HepG2 (cell line): ENCODE measurements around the gene C20orf204. TPM values are rescaled to one million over a fixed set of nuclear protein-coding genes. Genes with fewer than 3 reads are reported as not detected.

ENCODE experiments used
- AHR ChIP-seq: IDR thresholded peaks from 2 replicates; pipeline ENCODE4 v1.6.1; 2018; ENCODE audit warnings: missing genetic modification reagents, missing compliant biosample characterization
- ATF1 ChIP-seq: IDR thresholded peaks from 2 replicates; pipeline ENCODE4 v1.6.1; 2016; ENCODE audit warnings: mild to moderate bottlenecking, control low read depth
- ATF4 ChIP-seq, 2 experiments: fragments of 450-650 bp in 1 of 2; sonication (generic) in 1 of 2; formaldehyde crosslinking; IDR thresholded peaks; 2 replicates each; pipeline versions ENCODE4 v1.5.0 to v1.8.0; 2020 to 2022; ENCODE audit warnings: mild to moderate bottlenecking in 1 of 2, missing genetic modification reagents in 1 of 2
- ATRX ChIP-seq: sonication (generic); formaldehyde crosslinking; IDR thresholded peaks from 2 replicates; pipeline ENCODE4 v1.4.0; 2020; ENCODE audit warnings: missing genetic modification reagents, borderline replicate concordance
- CCDC6 ChIP-seq: sonication (generic); formaldehyde crosslinking; IDR thresholded peaks from 2 replicates; pipeline ENCODE4 v1.8.1; 2022; ENCODE audit warnings: mild to moderate bottlenecking, missing genetic modification reagents, moderate library complexity
- KLF12 ChIP-seq: sonication (generic); formaldehyde crosslinking; IDR thresholded peaks from 2 replicates; pipeline ENCODE4 v1.4.0; 2020; ENCODE audit warnings: missing genetic modification reagents, borderline replicate concordance
- MXI1 ChIP-seq: IDR thresholded peaks from 3 replicates; pipeline ENCODE4 v1.6.1; 2012; ENCODE audit warnings: low read depth, low read length, inconsistent platforms, borderline replicate concordance
- PITX1 ChIP-seq: sonication (generic); formaldehyde crosslinking; IDR thresholded peaks from 2 replicates; pipeline ENCODE4 v1.5.1; 2020; ENCODE audit warnings: mild to moderate bottlenecking, missing genetic modification reagents
- POGZ ChIP-seq: sonication (generic); formaldehyde crosslinking; IDR thresholded peaks from 2 replicates; pipeline ENCODE4 v1.4.0; 2020; ENCODE audit warnings: mild to moderate bottlenecking, missing genetic modification reagents
- RBM22 ChIP-seq: fragments of 200-400 bp; formaldehyde crosslinking; optimal IDR thresholded peaks from 2 replicates; pipeline ENCODE3; 2017; ENCODE audit warnings: mild to moderate bottlenecking, low read length, moderate library complexity
- RNF2 ChIP-seq: fragments of 450-650 bp; conservative IDR thresholded peaks from 2 replicates; pipeline ENCODE4 v1.6.1; 2016; ENCODE audit warnings: low read depth
- SAFB2 ChIP-seq: sonication (generic); formaldehyde crosslinking; IDR thresholded peaks from 2 replicates; pipeline ENCODE4 v1.5.1; 2020; ENCODE audit warnings: missing genetic modification reagents, low read depth, mild to moderate bottlenecking, borderline replicate concordance
- SALL1 ChIP-seq: sonication (generic); formaldehyde crosslinking; IDR thresholded peaks from 2 replicates; pipeline ENCODE4 v1.8.0; 2022; ENCODE audit warnings: mild to moderate bottlenecking, missing genetic modification reagents
- SETDB1 ChIP-seq: sonication (generic); formaldehyde crosslinking; IDR thresholded peaks from 2 replicates; pipeline ENCODE4 v1.5.1; 2020; ENCODE audit warnings: missing genetic modification reagents, mild to moderate bottlenecking, borderline replicate concordance
- SSRP1 ChIP-seq: IDR thresholded peaks from 2 replicates; pipeline ENCODE4 v1.6.1; 2016; ENCODE audit warnings: control low read depth
- STAG1 ChIP-seq: sonication (generic); formaldehyde crosslinking; IDR thresholded peaks from 2 replicates; pipeline ENCODE4 v1.4.0; 2020; ENCODE audit warnings: missing genetic modification reagents
- TFE3 ChIP-seq: IDR thresholded peaks from 2 replicates; pipeline ENCODE4 v1.6.1; 2016
- USF2 ChIP-seq, 2 experiments: sonication (generic) in 1 of 2; formaldehyde crosslinking in 1 of 2; IDR thresholded peaks; 2 replicates each; pipeline versions ENCODE4 v1.5.1 to v1.6.1; 2011 to 2020; ENCODE audit warnings: borderline replicate concordance in 1 of 2, low read depth in 1 of 2, low read length in 1 of 2, mild to moderate bottlenecking in 1 of 2, missing genetic modification reagents in 1 of 2, moderate library complexity in 1 of 2
- ZFP37 ChIP-seq: sonication (generic); formaldehyde crosslinking; IDR thresholded peaks from 2 replicates; pipeline ENCODE4 v1.4.0; 2020; ENCODE audit warnings: missing genetic modification reagents, borderline replicate concordance
- ZNF225 ChIP-seq: sonication (generic); formaldehyde crosslinking; IDR thresholded peaks from 2 replicates; pipeline ENCODE4 v1.4.0; 2020; ENCODE audit warnings: mild to moderate bottlenecking, missing genetic modification reagents
- ZNF251 ChIP-seq: sonication (generic); formaldehyde crosslinking; IDR thresholded peaks from 2 replicates; pipeline ENCODE4 v1.9.0; 2021; ENCODE audit warnings: mild to moderate bottlenecking, missing genetic modification reagents
- ZNF670 ChIP-seq: sonication (generic); formaldehyde crosslinking; IDR thresholded peaks from 2 replicates; pipeline ENCODE4 v1.8.0; 2022; ENCODE audit warnings: mild to moderate bottlenecking, missing genetic modification reagents, borderline replicate concordance
- ZNF724P ChIP-seq: sonication (generic); formaldehyde crosslinking; IDR thresholded peaks from 2 replicates; pipeline ENCODE4 v1.8.0; 2022; ENCODE audit warnings: missing genetic modification reagents, borderline replicate concordance
- ZNF780A ChIP-seq: sonication (generic); formaldehyde crosslinking; IDR thresholded peaks from 2 replicates; pipeline ENCODE4 v1.8.0; 2022; ENCODE audit warnings: mild to moderate bottlenecking, missing genetic modification reagents, moderate library complexity
- polyA plus RNA-seq, 8 experiments: library from polyadenylated mRNA; depleted of rRNA in 3 of 8; stranded (reverse) in 7 of 8; unstranded in 1 of 8; fragments of >200 nt; fragmentation: Illumina TruSeq in 4 of 8; extraction: Trizol in 4 of 8; gene quantifications; 2 replicates each; pipeline versions ENCODE4 v1.2.1 to v1.2.3, GENCODE V29; 2011 to 2016; ENCODE audit warnings: low read depth in 4 of 8, missing spikeins in 1 of 8, mixed read lengths in 1 of 8; ENCODE audit not compliant: insufficient read depth in 1 of 8
- total RNA-seq, 5 experiments: library from RNA; depleted of rRNA; stranded (reverse); fragments of >200 nt; fragmentation: Illumina TruSeq; extraction: Trizol; gene quantifications; 2 replicates each; pipeline ENCODE4 v1.2.3, GENCODE V29; 2016; ENCODE audit warnings: low read depth in 1 of 5

C20orf204 gene
- total and polyA plus RNA-seq, 2 of the 13 experiments (the other 11 are each of a cell fraction or from before 2014, with no cell fraction given), result 22.1 to 80.0 TPM

- peak; percentile 12 for TF ChIP-seq RBM22
- TF ChIP-seq KLF12 (CRISPR knock-in tag), result peak; percentile 81; the same call in 1 of the 2 replicates
- TF ChIP-seq USF2 (IDR thresholded peaks at IDR 0.05; ENCODE audit: low read depth, low read length), result peak; percentile 21; the same call in 1 of the 2 replicates
- no peak for TF ChIP-seq USF2 (CRISPR knock-in tag; IDR thresholded peaks at IDR 0.05; ENCODE audit: borderline replicate concordance)
- TF ChIP-seq ZNF780A, result peak; percentile 24; the same call in 1 of the 2 replicates
- peak; percentile 68 for TF ChIP-seq TFE3 (CRISPR knock-in tag)
- TF ChIP-seq ATRX (CRISPR knock-in tag), result no peak
- TF ChIP-seq ATF4 (CRISPR knock-in tag; IDR thresholded peaks at IDR 0.05), result no peak
- peak; percentile 89; the same call in 1 of the 2 replicates for TF ChIP-seq SSRP1 (CRISPR knock-in tag)
- no peak for TF ChIP-seq ATF1 (CRISPR knock-in tag)
- no peak for TF ChIP-seq ZNF670 (CRISPR knock-in tag)
- peak; percentile 4; the same call in 1 of the 2 replicates for TF ChIP-seq AHR (CRISPR knock-in tag)
- TF ChIP-seq STAG1 (CRISPR knock-in tag), result peak; percentile 96
- TF ChIP-seq CCDC6 (CRISPR knock-in tag), result no peak
- TF ChIP-seq RNF2, result no peak
- peak; percentile 66; the same call in 1 of the 2 replicates for TF ChIP-seq ZFP37 (CRISPR knock-in tag)
- no peak for TF ChIP-seq SETDB1 (CRISPR knock-in tag)
- TF ChIP-seq ZNF724P (CRISPR knock-in tag), result 0 out of 2 replicates have a peak, but pooled peaks have one; percentile 71
- TF ChIP-seq PITX1 (CRISPR knock-in tag), result peak; percentile 47; the same call in 1 of the 2 replicates
- TF ChIP-seq SAFB2 (CRISPR knock-in tag), result no peak
- 0 out of 2 replicates have a peak, but pooled peaks have one; percentile 4 for TF ChIP-seq ZNF251 (CRISPR knock-in tag)
- peak; percentile 36; the same call in 1 of the 2 replicates for TF ChIP-seq SALL1 (CRISPR knock-in tag)
- peak; percentile 63; the same call in 2 of the 3 replicates for TF ChIP-seq MXI1
- TF ChIP-seq POGZ (CRISPR knock-in tag), result peak; percentile 63
- TF ChIP-seq ZNF225, result peak; percentile 27; the same call in 1 of the 2 replicates
Observed at GRCh38 chr20:64057628-64058498, 21.9 kb downstream of the C20orf204 start (continued).
